HG03196 (cell line): Measurements from ENCODE around the gene IRX2.

ENCODE experiments used
- ATAC-seq: cut with Tn5 transposase; IDR thresholded peaks from one replicate; pipeline ENCODE4 v1.9.1; 2021; ENCODE audit not compliant: unreplicated experiment

IRX2 gene

DNA sequence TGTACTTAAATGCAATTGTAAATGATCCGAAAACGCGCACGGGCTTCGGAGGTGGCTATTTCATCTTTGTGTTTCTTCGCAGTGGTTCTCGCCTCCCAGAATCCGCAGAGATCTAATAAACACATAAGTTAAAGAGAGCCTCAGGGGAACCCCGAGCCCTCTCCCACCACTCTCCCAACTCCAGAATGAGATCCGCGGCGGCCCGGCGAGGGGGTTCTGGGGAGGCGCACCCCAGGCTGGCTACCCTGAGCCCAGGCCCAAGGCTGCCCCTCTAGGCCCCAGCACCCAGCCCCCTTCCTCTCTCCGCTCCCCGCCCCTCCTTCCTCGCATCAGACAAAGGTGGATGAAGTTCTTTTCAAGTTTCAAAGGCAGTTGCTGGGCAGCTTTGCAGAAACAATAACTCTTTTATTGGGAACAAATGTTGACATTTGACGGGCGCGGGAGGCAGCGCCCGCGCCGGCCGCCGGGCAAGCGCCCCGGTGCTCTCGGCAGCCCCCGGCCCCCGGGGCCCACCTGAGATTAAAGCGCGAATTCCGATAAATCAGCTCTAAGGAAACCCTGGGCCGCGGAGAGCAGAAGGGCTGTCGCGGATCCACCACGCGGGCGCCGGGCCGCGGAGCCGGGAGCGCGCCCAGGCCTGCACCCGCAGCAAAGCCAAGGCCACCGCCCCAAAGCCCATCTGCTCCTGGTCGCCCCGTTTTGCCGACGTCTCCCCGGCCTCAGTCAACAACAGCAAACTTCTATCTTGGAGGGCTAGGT, 8.4 kb downstream of the IRX2 start:
- ATAC-seq = no peak

DNA sequence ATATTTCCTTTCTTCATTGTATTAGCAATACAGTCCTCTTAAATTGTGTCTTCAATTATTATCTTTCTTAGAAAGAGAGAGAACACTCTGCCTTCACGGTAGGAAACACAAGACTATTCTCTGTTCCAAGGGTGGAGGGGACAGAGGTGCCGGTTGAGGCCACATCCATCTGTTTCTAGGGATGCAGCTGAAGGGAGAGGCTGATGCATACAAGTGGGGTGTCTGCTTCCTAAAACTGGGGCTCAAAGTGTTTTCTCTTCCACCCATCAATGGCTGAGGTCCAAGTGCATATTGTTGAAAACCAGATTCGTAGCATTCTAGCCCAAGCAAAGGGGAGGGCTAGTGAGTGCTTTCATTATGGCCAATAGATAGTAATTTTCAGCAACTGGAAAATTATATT, 9.5 kb downstream of the IRX2 start:
- ATAC-seq = no peak

DNA sequence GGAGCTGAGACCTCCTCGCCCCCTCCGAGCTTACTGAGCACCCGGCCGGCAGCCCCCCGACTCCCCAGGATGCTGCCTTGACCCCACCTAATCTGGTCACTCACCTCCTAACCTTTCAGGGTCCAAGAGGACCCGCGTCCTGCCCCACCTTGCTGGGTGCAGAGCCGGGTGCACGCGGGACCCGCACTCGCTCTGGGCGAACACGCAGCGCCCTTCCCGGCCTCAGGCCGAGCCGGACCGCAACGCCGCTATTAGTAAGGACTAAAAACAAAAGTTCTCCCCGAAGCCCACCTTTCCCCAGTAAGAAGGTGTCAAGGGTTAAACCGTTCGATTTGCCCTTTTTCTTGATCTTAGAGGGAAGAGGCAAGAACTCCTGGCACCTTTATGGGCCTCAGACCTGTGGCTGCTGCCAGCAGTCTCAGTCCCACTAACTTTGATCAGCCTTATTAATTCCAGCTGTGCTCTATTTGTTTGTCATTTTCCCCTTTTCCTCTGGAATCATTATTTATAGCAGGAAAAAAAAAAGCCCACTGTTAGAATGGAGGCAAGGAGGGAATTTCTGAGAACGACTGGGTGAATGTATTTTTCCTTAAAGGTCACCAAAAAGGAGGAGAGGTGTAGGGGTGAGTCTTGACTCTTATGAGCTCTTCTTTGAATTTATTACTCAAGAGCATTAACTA, 10.5 kb downstream of the IRX2 start:
- no peak for ATAC-seq

DNA sequence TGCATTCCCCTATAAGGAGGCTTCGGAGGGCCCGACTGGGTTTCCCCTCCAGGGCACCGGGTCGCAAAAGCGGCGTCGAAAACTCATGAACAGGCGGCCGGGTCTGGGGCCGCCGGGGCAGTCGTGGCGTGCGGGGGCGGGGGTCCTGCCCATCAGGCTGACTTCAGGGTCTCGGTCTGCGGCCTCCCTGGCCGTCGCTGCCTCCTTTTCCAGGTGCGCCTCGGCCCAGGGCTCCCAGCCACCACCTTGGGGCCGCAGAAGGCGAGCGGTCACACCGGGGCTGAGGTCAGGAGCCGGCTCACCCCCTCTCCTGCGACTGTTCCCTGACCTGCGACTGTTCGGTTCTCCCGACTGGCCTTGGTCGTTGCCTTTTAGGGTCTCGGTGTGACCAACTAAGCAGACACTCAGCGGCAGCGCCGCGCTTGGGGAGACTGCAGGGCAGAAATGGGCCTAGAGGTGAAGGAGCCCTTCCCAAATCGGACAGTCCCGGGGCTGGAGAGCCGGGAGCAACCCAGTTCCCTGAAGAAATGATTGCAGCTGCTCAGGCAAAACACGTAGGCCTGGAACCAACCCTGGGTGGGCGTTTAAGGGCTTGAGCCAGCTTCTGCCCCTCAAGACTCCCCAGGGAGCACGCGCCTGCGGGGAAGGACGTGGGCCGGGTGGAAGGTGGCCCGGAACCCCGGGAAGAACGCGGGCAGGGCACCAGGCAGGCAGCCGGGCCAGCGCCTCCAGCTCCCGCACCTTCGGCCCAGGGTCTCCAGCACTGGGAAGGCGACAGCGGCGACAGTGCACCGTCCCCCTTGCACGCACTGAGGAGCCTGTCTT, 11.2 kb downstream of the IRX2 start:
- ATAC-seq = no peak

DNA sequence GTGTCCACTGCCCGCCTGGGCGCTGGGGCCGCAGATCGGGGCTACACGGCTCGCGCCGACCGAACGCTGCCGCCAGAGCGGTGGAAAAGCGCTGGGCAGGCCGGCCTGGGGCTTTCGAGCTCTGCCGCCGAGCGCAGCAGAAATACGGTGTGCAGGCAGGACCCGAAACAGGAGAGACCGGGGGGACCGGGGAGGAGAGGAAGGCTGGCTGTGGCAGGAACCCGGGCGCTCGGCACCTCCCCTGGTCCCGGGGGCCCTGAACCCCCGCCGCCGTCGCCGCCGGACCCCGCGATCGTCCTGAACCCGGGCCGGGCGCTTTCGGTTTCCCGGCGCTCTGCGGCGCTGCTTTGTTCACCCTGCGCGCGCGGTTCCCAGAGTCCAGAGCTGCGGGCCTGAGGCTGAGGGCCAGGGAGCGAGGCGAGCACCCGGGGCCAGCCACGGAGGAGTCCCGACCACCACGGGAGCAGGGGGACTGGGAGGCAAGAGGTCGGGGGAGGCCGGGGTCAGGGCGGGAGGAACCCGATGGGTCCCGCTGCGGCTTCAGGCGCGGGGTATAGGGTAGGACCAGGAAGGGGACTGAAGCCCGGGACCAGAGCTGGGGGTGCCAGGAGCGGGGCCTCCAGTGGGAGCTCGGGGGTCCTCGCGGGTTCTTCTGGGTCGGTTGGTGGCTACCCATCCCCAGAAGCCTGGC, 12.0 kb downstream of the IRX2 start:
- ATAC-seq = no peak

DNA sequence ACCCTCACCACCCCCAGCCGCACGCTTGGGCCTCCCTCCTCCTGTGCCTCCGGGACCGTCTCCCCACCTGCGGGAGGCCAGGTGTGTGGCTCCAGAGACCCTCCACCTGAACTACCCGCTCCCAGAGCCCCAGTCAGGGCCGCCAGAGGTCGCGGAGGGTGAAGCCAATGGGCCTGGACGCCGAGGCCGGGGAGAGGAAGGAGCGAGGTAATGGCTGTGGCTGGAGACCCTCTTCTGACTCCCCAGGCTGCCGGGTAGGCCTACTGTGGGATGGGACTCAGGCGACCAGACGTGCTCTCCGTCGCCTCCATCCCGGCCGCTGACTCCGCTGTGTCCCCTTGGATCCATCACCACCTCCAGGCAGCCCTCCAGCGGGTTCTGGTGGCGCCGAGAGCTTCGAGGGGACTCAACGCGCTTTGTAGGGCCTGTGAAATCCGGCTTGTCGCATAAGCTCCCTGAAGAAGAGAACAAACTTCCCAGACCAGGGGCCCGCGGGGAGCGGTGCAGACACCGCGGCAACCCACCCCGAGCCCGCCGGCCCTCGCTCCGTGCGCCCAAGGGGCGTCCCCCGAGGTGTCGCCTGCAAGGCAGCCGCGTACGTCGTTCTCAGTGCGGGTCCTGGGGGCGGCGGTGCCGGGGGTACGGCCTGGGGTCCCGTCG, 12.6 kb downstream of the IRX2 start:
- ATAC-seq = no peak

DNA sequence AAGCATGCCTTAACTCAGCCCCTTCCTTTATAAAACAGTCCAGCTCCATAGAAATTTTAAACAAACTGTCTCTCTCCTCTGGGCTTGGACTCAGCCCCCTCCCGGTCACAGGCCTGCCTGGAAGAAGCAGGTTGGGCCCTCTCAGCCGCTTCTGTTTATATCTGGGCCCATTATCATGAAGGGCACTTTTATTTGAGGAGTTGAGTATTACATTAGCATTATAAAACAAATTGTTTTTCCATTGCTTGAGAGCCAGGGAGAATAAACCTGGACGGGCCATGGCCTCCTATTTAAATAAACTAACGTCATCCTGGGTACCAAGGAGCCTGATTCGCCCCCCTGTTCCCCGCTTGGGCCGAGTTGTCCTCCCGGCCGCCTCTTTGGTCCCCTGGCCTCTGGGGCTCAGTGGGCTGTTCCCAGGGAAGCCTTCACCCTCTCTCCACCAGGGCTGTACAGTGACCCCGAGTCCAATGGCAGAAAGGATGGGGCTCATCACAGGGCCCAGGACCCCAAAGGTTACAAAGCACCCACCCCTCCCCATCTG, 13.2 kb downstream of the IRX2 start:
- ATAC-seq = no peak

DNA sequence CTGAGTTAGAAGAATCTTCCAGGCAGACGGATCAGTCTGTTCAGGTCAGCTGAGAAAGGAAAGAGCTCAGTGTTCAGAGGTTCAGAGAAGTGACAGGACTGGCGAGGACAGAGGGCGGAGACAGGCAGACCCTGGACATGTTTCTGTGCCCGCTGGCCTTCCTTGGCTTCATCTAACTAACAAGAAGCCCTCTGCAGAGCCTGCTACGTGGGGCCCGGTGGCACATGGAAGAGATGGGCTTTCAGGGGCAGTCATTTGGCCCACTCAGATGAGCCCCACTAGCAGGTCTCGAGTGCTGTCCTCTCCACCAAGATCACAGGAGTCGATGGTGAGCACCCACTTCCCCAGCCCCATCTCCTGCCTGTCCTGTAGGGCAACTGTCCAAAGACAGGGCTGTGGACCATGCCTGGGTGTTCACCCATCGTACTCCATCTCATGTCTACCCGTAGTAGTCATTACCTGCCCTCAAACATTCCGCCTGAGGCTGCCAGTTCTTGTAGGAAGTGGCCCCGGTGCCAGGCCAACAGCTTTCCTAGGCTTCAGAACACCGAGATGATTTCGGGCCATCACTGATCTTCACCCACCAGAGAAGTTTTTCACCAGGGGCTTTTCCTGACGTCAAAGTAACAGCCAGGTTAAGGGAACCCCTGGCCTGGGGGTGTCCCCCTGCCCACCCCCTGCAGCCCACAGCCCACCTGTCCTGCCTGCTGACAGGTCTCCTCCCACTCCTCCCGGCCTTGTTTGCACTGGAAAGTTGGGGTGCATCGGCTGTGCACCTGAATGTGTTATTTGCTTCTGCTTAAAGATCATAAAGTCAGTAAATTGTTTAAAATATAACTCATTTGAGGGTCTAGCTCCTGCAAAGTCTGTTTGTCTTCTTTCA, 14.0 kb downstream of the IRX2 start:
- ATAC-seq = no peak

DNA sequence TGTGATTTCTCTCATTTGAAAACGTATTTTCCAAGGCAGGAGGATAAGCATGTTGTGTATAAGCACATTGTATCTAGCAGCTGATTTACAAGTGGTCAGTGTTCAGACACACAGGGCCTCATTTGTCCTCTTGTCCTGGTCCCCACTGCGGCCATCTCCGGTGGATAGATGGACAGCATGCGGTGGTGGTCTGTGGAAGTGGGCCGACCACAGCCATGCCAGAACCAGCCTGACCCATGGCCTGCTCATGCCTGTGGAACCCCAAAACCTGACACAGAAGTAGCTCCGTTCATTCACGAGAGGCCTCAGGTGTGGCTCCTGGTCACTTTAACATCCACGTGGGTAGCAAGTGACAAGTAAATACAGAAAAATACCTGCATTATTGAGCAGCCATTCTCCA, 14.6 kb downstream of the IRX2 start:
- no peak for ATAC-seq

DNA sequence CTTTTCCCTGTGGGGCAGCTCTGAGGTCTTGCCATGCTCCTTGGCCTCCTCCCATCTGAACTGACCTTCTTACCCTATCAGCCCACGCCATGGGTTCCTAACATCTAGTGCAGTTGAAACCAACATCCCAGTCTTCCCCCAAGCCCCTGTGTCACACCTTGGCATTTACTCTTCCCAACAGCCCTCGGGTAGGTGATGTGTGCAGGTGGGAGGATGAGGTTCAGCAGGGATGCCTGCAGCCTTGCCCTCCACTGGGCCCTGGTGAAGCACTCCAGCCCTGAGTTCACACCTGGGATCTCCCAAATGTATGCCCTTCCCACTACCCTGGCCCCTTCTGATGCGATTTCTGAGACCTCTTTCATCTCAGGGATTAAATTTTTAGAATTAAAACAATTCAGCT, 15.5 kb downstream of the IRX2 start:
- ATAC-seq = no peak

DNA sequence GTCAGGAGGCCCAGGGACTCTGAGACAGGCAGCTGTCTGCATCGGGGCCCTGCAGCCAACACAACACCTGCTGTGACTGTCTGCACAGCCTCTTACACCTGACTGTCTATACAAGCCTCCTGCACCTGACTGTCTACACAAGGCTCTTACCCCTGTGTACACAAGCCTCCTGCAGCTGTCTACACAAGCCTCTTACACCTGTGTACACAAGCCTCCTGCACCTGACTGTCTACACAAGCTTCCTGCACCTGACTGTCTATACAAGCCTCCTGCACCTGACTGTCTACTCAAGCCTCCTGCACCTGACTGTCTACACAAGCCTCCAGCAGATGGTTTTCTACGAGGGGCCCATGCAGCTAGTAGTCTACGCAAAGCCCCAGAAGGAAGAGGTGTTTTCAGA, 18.6 kb downstream of the IRX2 start:
- ATAC-seq = no peak

DNA sequence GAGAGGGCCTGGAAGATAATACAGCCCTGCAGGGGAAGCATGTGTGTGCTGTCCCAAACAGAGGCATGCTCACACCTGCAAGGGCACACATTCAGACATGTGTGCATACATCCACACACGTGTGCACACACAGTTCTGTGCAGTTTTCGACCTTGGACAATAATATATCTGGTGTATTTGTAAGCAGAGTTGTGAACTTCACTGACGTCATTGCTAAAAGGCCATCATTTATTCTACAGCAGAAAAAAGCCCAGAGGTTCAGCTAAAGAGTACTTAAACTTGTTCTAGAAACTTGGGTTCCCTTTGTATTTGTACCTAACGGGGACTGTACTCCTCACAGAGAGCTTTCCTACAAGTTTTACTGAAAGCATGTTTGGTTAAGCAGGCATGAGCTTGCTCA, 19.5 kb downstream of the IRX2 start:
- no peak for ATAC-seq

DNA sequence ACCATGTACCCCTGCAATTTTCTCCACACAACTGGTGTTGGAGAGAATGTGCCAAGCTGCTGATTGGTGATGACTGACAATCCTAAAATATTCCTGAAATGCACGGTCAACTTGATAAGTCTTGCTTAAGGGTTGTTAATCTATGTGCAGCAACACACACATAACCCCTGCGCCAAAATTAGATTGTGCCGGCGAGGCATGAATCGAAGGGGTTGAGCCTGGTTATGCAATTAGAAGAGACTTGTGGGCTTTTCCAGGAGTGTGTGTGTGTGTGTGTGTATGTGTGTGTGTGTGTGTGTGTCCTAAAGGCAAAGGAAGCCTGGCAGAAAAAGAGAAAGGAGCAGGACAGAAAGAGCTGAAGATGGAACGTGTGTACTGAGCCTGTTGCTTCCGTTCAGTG, 22.3 kb downstream of the IRX2 start:
- no peak for ATAC-seq

DNA sequence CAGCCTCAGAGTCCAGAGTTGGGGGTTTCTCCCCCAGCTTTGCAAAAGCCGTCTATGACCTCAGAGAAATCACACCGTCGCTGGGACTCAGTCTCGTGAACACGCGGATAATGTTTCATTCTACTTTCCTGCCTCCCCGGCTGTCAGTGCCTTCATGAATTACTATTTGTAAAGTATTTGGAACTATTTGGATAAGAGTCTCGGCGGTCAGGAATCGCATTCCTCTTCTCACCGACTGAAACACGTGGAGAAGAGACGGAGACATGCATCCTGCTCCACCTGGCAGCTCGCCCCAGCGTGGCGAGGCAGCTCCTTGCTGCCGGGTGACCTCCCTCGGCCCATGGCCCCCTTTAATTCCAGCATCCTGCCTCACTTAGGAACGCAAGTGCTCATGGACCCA, 23.9 kb downstream of the IRX2 start:
- no peak for ATAC-seq

DNA sequence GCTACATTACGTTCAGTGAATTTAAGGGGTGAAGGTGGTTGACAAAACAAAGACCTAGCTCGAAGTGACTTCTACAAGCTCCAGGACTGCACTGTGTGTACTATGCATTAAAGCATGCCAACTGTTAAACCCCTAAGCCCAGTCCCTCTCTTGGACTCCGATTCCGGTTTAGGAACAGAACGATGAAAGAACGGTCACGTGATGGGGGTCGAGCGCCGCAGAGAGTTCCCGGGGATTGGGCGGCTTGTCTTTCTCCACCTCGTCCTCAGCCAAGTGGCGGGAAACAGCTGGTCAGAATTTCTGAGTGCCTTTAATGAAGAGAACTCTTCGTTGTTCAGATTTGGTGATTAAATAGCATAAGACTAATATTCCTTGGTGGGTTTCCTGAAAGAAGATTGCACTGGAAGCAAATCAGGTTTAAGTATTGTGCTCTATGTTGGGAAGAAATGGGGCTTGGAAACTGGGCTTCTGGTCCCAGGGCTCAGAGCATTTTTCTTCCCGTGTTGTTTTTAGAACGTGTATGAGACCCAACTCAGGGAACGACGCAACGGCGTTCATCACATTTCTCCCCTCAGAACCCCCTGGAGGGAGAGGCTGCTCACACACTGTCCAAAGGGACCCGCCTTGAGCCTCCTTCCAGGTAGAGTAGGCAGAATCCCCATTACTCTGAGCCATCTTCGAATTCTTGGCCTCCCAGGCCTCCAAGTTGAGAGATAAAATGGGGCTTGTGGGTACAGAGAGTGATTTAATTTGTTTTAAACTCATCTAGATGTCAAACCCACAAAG, 25.3 kb downstream of the IRX2 start:
- ATAC-seq = no peak

DNA sequence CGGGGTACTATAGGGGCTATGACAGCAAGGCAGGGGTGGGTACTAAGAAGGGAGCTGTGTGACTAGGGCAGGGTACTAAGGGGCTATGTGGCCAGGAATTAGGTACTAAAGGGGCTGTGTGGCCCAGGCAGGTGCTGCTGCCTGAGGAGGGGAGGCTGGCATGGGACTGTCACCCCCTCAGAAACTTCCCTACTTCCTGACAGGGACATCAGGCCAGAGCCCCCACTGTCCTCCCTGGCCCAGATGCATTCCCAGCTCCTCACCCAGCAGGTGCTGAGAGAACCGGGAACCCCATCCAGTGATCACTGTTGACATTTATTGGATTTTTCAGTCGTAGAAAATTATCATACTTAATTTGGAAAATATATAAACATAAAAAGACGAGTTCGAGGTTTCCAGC, 26.6 kb downstream of the IRX2 start:
- ATAC-seq = no peak

DNA sequence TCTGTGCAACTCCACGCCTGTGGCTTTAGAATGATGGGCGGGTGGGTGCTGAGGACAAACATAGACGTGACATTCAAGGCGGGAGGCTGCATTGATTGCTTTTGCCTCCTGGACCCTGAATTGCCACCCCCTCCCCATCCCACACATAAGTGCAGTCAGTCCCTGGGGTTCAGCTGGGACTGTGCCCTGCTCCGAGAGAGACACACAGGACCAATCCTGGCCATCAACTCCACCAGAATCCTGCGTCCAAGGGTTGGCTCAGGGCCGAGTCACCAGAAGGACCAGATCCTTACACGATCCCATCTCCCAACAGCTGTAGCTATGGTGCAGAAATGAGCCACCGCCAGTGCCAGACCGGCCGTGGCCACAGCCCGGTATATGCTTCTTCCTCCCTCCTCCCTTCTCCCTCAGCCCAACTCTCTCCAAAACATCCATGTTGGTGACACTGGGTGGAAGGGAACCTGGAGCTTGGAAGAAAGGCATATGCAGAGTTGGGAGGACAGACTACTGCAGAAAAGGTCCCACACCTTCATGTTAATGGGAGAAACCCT, 27.4 kb downstream of the IRX2 start:
- ATAC-seq = no peak

DNA sequence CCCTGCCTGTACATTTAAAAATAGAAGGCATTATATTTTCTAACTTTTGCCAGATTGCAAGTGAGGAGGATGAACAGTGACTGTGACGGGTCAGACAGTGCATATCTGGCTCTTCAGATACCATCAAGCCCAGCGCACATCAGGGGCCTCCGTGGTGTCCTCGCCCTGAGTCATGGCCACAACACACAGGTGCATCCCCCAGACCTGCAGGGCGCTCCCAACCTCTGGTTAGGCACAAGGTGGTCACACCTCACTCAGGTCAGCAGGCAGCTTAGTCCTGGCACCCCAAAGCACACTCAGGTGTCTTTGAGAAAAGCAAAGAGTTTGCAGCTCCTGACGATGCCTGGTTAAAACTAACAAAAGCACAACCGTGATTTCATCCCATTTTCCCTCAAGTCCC, 28.6 kb downstream of the IRX2 start:
- ATAC-seq = no peak
